COR-L47 (cell line): ENCODE results near the gene EFNA5.
"Not testable (repeated sequence)": the region's sequence is repeated elsewhere in the genome, so short reads cannot be mapped to it uniquely, and the experiment has no call there.

ENCODE experiments used
- DNase-seq: peaks from one replicate; lab custom pipeline; 2025; lab: John Stamatoyannopoulos, UW

The EFNA5 gene

DNA sequence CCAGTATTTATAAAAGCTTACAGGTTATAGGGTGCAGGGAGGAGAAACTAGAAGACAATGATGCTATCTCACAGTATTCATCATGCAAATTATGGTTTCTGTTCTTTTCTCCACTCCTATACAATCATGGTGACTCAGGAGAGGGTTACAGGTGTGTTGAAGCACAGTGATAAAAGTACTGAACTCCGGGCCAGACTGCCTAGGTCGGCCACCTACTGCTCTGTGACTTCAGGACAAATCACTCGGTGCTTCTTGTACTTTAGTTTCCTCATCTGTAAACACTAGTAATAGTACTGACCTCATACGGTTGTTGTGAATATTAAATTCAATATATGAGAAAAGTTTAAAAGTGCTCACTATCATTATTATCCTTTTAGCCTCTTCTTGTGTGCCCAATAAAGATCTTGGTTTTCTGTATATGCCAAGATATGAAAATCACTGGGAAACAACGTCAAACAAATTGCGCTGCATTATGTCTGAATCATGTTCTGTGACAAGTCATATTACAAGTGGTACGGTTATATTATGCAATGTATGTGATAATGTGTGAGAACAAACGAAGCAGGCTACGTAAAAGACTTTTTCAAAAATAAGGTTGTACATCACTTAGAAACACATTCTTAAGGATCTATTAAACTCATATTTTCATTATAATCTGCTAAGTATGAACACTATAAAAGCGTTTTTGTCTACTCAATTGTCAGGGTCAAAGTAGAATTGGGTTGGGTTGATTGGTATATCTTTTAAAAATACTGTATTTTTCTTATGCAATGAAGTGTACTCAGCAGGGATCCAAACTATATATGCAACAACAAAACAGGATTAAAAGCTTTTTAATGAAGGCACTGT lies 153.3 kb downstream of the EFNA5 start:
- no peak for DNase-seq

DNA sequence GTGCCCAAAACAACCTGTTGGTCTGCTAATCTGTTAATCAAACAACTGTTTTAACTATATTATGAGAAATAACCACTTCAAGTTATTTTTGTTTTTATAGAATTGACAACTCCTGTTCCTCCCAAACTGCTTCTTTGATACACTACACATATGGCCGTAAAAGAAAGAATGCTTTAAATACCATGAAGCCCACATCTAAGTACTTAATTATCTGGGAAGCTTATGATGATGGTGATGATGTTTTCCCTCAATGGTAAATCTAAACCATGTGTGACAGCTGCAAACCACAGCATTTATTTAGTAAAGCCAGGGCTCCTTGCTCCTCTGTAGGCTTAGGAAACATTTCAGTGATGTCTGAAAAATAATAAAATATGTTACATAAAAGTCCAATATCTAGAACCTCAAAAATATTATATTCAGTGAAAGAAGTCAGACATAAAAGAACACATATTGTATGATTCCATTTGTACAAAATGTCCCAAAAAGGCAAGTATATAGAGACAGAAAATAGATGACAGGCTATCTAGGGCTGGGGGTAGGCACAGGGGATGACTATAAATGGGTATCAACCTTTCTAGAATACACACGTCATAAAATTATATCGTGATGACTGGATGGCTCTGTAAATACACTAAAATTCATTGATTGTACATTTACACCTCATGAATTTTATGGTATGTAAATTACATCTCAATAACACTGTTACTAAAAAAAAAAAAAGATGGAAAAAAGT lies 154.1 kb downstream of the EFNA5 start:
- no peak for DNase-seq

DNA sequence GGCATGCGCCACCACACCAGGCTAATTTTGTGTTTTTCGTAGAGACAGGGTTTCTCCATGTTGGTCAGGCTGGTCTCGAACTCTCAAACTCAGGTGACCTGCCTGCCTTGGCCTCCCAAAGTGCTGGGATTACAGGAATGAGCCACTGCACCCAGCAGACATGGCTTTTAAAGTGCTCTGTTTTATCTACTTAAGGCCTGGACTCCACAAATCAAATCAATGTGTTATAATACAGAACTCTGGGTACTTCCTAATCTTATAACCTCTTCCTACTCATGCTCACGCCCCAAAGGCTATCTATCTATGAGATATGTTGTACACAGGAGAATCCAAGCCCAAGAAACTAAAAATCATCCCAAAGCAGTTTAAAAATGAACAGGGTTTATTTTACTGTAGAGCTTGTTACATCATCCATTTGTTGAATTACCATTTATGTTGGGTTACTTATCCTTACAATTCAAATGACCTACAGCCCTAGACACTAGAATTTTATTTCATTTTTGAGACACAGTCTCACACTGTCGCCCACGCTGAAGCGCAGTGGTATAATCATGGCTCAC lies 155.1 kb downstream of the EFNA5 start:
- no peak for DNase-seq

DNA sequence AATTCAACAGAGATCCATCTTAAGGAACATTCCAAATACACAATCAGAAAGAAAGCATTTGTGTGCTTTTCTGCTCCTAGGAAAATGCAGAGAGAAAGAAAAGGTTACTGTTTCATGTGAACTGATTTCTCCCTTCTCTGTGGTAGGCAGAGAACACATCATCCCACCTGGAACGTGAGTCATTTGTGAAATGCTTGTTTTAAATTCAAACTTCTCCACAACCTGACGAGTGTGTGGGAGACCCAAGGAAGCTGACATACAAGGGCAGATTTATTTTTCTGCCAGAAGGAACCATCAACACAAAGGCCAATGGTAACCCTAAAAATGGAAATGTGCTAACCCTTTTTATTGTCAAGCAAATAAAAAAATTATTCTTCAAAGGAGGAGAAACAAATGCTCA lies 156.4 kb downstream of the EFNA5 start:
- no peak for DNase-seq

DNA sequence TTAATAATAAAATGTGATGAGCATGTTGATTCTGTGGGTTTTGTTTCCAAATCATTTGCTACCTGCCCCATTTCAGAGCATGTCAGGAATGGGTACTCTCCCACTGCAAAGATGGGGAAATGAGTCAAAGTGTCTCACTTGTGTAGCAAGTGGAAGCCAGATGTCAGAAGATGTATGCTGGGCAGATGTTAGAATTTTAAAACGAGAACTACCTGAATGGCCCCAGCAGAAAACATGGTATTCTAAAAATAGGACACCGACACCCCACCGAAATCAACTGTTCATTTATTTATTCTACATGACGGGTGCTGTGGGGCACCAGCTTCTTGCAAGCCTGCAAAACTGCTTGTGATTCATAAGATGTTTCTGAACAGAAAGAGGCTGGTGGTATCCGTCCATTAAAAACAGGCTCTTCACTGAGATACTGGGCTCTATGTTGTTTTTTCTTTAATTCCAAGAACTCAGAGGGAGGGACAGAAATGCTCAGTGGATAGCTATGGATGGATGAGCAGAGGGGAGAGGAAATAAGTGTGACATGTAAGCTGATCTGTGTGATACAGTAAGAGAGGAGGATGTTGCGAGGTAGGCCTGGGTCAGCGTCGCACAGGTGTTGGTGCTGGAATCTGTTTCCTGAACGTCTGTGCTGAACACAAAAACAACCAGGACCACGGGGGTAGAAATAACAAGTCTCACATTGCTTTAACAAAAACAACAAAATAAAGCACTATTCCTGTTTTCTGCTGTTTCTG lies 157.2 kb downstream of the EFNA5 start:
- no peak for DNase-seq

DNA sequence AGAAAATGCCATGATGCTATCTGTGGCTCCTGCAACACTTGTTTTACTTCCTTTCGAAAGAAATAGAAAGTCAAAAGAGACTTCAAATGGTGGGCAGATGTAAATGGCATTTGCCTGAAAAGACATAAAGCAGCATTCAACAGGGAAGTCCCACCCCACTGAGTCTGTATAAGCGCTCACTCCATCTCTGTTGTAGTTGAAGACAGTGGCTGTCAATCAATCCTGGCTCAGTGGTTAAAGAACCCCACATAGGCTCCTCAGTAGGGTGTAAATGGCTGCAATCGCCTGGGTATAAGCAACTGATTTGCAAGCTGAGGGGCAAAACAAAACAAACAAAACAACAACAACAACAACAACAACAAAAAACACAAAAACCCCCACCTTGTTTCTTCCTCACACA lies 158.7 kb downstream of the EFNA5 start:
- no peak for DNase-seq

DNA sequence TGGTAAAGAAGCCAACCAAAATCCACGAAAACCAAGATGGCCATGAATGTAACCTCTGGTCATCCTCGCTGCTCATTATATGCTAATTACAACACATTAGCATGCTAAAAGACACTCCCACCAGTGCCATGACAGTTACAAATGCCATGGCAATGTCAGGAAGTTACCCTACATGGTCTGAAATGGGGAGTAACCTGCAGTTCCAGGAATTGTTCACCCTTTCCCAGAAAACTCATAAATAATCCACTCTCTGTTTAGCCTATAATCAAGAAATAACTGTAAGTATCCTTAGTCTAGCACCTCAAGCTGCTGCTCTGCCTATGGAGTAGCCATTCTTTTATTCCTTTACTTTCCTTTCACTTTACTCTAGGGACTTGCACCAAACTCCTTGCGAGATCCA lies 160.6 kb downstream of the EFNA5 start:
- no peak for DNase-seq

DNA sequence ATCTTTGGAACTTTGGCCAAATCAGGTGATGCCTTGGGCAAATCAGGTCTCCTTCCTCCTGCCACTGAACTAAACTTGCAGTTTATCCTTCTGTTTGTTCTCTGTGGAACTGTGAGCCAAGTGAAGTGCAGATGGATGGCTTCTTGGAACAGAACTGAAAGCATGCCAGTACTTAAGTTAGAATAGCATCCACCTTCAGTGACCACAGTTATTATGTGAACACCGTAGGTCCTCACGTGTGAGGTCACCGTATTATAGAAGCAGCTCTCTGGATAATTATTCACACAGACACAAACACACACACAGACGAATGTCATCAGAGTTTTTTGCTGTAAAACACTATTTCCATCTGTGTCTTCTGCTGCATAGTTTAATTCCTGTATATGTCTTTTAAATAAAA lies 162.6 kb downstream of the EFNA5 start:
- no peak for DNase-seq

DNA sequence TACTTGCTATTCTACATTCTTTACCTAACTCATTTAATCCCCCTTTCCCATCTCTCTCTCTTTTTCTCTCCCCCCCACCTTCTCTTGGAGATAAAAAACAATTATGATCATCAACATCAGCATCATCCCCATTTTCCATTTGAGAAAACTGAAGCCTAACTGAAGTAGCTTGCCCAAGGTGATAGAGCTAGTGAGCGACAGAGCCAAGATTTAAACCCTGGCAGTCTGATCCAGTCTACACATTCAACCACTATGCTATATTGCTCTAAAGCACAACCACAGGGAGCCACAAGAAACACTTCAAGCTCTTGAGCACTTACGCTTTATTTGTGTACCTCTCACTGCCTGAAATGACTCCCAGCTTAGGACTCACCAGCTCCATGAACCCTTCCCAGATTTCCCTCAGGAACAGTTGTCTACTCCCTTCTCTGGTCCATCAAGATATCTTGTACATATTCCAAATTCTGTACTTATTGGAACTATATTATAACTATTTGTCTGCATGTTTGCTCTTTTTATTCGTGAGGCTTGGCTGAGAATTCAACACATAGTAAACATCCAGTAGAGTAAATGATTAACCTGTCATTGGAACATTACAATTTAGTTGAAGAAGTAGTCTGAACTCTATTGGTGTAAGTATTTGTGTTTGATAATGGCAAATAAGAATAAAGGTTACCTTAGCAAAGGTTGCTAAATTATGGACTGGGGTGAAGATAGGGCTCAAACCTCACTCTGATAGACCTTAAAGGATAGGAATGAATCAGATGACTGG lies 164.8 kb downstream of the EFNA5 start:
- DNase-seq: no peak

DNA sequence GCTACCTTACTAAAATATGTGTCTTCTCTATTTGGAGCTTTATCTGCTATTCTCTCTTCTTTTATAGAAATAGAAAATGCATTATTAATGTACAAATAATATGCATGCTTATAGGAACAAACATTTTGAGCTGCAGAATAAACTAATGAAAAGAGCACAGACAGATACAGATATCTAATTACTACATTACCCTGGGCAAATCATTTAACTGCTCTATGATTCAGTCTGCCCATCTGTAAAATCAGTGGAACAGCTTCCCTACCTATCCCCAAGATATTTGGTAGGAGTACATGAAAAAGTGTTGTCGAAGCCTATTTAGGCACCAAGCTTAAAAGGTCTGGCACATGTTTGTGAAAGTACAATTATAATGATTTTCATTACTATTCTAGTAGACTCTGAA lies 166.3 kb downstream of the EFNA5 start:
- DNase-seq: no peak

DNA sequence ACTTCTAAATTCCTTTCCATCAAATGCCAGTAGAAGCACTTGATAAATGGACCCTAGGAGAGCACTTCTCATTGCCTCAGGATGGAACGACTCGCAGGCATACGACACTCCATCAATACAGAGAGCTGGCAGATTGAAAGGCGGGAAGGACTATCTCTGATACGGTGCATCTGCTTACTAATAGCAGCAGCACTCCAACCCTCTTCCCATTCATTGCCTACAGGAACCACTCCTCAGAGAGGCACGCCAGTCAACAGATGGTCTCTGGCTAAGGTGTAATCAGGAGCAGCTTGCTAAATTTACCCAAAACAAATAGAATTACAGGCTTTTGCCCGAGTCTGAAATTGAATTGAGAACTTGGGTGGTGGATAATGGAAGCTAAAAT lies 168.1 kb downstream of the EFNA5 start:
- peak; percentile 24 for DNase-seq

DNA sequence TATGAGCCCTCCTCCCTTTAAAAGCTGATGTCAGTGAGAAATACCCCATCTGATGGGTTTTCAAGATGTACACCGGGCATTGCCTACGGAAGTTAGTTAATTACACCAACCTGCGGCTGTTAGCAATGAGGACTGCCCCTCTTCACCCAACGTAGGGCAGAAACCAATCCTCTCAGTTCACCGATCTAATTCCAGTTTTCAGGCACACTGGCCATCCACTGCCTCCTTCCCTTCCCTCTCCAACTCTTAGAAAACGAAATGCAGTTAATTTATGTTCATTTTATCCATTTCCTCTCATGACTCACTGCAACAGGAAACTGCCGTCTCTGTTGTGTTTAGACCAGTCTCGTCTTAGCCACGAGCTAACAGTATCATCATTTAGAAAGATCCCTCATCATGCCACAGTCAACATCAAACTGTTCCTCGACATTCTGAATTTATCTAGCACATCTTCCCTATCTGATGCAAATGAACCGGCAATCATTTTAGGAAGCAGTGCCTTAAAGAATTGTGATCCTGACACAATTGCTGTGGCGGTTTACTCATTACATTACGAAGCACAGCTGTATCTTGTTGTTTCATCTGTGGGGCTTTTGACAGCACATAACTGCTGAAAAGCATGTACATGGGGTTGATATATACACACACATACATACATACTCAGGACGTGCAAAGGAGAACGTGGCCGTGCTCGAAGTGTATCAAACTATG lies 168.6 kb downstream of the EFNA5 start:
- DNase-seq: no peak

DNA sequence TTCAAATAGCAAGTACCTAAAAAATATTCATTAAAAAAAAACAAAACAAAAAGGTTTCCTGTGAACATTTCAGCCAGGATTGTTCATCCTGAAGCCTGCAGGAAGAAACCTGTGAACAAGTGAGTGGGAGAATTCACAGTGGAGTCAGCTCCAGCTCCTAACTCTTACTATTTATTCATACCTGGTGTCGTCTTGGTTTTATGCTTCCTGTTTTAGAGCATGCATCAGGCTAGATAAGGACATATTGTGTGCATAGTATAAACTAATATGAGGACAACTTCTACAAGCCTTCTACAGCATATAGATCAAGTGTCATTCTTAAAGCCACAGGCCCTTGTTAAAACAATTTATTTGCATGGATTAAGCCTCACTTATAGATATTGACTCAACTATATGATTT lies 169.9 kb downstream of the EFNA5 start:
- no peak for DNase-seq

DNA sequence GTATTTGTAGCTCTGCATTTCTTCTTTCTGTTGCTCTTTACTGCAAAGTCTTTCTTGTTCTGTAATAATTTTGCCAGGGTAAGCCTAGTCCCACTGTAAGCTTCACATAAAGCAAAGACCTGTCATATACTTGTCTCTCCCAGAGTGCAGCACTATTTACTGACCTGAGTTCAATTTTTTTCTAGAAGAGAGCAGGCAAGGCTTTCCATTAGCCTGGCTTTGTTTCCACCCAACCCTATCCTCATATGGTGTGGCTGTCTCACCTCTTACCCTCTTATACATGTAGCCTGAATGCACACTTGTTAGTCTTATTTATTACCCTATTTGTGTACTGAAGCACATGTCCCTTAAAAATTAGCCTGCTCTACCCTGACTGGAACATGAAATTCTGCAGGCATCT lies 170.4 kb downstream of the EFNA5 start:
- no peak for DNase-seq

DNA sequence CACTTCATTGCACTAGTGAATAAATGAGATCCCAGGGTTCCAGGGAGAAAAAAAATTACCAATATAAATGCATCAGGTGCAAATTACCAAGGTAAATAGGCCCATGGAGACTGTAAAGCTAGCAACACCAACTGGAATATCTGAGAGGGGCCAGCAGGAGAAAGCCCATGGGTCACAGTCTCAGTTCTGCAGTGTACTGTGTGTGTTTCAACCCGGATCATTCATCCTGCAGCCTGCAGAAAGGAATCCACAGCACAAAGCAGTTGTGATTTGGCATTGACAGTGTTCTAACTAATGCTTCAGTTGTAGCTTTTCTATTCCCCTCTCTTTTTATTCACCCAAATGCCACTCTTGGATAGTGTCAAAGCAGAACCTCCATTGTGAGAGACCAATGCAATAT lies 171.0 kb downstream of the EFNA5 start:
- no peak for DNase-seq

DNA sequence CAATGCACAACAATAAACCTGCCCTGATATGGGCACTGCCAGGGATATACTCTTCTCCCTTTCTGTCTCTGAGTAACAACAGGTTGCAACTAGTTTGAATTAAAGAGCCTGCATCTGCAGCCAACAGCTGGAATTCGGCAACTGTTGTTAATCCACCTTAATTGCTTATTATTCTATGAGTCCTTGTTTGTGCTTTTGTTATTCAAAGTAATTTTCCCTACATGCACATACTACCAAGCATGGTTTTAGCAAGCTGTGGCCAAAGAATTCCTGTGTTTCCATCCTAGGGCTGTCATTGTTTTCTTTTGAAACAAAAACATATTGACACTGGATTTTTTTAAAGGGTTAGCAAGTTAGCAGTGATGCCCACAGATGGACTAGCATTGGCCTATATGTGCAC lies 171.5 kb downstream of the EFNA5 start:
- DNase-seq: peak; percentile 23

DNA sequence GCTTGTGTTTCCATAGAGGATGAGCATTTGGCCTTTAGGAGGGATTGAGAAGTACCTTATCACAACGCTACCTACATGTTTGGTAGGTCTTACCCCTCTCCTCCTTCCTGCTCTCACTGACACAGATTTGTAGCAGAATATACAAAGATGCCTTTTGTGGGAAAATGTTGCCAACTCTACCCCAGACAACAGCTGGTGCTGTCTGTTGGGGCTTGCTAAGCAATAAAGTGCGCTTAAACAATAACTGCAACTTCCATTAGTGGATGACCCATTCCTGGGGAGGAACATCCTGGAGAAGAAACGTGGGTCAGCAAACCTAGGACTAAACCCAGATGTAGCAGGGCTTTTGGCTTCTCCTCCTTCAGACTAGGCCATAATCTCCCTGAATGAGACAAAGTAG lies 174.3 kb downstream of the EFNA5 start:
- no peak for DNase-seq

DNA sequence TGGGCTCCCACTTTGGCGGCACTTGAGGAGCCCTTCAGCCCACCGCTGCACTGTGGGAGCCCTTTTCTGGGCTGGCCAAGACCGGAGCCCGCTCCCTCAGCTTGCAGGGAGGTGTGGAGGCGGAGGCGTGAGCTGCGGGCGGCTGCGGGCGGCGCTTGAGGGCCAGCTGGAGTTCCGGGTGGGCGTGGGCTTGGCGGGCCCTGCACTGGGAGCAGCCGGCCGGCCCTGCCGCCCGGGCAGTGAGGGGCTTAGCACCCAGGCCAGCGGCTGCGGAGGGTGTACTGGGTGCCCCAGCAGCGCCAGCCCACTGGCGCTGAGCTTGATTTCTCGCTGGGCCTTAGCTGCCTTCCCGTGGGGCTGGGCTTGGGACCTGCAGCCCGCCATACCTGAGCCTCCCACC lies 176.6 kb downstream of the EFNA5 start:
- DNase-seq: not testable (repeated sequence)

DNA sequence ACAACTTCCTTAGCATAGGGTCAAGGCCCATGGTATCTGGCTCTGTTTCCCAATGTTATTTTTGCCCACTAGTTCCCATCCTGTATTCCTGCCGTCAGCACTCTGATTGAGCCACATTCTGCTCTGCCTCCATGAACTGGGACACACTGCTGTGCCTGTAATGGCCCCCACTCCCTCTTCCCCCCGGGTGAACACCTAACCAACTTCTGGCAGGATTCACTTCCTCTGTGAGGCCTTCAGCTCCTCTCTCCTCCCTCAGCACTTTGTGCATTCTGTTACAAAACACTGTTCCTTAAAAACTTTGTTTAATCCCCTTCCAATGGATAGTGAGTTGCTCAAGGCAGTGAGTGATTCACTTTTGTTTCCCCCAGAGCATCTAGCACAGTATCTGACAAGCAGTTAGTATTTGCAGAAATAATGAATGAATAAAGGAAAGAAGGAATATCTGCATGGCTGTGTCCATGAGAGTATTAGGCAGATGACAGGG lies 183.6 kb downstream of the EFNA5 start:
- no peak for DNase-seq

DNA sequence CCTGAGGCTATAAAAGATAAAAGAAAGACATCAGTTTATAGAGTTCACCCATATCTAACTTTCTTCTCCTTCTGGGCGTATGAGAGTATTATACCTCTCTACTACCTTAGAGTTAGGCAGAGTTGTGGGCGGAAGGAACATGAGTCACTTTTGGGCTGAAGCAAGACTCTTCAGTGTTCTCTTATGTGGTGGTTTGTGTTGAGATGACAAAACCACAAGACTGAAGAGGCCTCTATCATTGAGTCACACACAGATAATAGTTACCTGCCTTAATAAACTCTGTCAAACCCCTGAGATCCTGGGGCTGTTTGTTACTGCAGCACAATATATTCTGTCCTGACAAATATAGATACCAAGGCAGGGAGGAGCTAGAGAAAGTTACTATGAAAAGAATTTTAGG lies 184.2 kb downstream of the EFNA5 start:
- DNase-seq: no peak

DNA sequence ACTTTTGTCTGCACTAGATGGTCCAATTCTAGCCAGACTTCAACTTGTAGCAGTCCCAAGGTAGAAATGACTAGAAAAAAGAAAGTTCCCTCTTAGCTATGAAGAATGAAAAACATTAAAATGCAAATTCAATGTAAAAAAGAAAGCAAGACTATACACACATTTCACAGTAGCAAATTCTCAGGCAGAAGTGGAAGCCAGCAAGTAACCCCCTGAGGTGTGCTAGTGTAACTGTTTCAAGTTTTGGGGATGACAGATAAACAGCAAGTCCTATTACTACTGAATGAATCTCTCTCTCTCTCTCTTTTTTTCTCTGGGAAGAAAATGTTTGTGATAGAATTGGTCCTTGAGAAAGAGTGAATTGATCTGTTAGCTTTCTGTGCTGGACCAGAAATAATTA lies 185.6 kb downstream of the EFNA5 start:
- no peak for DNase-seq
